Nucleus accumbens (tissue), 56 donors: ENCODE data around the gene INPPL1.
"Not testable (repeated sequence)": the region's sequence is repeated elsewhere in the genome, so short reads cannot be mapped to it uniquely, and the experiment has no call there.

ENCODE experiments used
- DNase-seq, 56 donors: peaks; one replicate each; lab custom pipeline; 2025; lab: John Stamatoyannopoulos, UW

Gene INPPL1, protein sequence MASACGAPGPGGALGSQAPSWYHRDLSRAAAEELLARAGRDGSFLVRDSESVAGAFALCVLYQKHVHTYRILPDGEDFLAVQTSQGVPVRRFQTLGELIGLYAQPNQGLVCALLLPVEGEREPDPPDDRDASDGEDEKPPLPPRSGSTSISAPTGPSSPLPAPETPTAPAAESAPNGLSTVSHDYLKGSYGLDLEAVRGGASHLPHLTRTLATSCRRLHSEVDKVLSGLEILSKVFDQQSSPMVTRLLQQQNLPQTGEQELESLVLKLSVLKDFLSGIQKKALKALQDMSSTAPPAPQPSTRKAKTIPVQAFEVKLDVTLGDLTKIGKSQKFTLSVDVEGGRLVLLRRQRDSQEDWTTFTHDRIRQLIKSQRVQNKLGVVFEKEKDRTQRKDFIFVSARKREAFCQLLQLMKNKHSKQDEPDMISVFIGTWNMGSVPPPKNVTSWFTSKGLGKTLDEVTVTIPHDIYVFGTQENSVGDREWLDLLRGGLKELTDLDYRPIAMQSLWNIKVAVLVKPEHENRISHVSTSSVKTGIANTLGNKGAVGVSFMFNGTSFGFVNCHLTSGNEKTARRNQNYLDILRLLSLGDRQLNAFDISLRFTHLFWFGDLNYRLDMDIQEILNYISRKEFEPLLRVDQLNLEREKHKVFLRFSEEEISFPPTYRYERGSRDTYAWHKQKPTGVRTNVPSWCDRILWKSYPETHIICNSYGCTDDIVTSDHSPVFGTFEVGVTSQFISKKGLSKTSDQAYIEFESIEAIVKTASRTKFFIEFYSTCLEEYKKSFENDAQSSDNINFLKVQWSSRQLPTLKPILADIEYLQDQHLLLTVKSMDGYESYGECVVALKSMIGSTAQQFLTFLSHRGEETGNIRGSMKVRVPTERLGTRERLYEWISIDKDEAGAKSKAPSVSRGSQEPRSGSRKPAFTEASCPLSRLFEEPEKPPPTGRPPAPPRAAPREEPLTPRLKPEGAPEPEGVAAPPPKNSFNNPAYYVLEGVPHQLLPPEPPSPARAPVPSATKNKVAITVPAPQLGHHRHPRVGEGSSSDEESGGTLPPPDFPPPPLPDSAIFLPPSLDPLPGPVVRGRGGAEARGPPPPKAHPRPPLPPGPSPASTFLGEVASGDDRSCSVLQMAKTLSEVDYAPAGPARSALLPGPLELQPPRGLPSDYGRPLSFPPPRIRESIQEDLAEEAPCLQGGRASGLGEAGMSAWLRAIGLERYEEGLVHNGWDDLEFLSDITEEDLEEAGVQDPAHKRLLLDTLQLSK

GRCh38 chr11:72224564-72225410 lies at the start of gene INPPL1:
INPPL1 (plus strand) TSS chr11:72224767; CDS start chr11:72224985, 218 bp downstream.
- peak in 26 of 56 donors; percentile 14 to 74 (median 37) for DNase-seq

DNA sequence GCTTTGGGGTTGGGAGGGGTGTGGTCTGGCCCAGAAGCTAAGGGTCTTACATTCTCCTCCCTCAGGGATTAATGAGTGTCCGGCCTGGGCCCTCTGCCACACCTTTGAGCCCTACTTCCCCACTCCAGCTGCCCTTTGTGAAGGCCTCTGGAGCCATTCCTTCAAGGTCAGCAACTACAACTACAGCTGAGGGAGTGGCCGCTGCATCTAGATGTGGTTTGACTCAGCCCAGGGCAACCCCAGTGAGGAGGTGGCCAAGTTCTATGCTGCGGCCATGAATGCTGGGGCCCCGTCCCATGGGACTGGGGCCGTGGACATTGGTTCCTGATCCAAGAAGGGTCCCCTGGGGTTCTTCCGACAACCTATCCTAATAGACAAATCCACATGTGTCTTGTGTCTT lies 46.9 kb upstream of the INPPL1 start:
- DNase-seq, result no peak

- no peak for DNase-seq
These were observed 45.3 kb upstream of the INPPL1 start for GRCh38 chr11:72179049-72179803.

DNA sequence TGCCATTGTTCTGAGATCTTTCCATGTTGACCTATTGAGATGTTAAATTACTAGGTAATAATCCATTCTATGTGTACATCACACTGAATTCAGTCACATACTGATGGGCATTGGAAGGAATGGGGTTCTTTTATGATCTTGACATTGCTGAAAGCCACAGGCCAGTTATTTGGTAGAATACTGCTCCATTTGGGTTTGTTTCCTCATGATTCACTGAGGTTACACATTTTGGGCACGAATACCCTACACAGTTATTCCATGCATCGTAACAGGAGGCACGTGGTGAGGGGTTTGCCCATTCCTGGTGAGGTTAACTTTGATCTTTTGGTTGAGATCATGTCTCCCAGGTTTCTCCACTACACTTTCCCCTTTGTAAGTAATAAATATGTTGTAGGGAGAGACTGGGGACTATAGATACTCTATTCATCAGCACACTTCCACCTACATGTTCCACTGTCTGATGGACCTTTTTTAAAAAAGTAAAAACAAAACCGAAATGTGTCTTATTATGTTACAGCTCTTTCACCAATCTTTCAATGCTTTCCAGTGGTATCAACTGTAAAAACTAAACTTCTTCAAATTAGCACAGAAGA lies 44.7 kb upstream of the INPPL1 start:
- DNase-seq, result no peak

GRCh38 chr11:72180892-72181552 lies 43.5 kb upstream of the INPPL1 start:
- not testable (repeated sequence) for DNase-seq

DNA sequence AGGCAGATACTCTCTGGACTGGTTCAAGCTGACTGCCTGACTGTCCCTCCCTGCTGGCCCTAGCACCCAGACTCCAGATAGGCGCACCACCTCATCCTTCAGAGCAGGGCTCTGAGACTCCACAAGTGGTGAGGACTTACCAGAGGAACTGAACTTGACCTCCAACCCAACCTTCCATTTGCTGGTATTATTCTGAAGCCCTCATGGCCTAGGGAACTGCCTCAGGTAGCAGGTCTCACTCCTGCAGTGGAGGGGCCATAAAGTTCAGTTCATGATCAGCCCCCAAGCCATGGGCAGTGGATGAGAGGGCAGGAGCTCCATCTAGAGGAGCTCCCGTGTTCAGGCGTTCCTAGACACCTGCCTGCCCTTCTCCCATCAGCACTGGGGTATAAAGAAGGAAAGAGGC lies 43.0 kb upstream of the INPPL1 start:
- not testable (repeated sequence) for DNase-seq

DNA sequence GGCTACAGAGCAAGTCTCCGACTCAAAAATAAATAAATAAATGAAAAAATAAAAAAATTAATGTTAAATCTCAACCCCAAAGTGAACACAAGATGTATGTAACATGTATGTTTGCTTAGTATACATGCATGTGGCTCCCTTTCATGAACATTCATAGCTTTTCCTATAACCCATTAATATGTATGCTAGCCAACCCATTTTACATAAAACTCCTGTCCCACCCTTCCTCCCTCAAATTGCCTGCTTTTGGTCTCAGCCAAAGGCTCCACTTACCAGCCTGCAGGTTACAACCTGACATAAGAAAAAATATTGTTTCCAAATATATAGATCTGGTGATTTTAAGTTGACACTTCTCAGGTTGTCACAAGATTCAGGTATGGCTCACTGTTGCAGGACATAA lies 36.3 kb upstream of the INPPL1 start:
- no peak for DNase-seq

DNA sequence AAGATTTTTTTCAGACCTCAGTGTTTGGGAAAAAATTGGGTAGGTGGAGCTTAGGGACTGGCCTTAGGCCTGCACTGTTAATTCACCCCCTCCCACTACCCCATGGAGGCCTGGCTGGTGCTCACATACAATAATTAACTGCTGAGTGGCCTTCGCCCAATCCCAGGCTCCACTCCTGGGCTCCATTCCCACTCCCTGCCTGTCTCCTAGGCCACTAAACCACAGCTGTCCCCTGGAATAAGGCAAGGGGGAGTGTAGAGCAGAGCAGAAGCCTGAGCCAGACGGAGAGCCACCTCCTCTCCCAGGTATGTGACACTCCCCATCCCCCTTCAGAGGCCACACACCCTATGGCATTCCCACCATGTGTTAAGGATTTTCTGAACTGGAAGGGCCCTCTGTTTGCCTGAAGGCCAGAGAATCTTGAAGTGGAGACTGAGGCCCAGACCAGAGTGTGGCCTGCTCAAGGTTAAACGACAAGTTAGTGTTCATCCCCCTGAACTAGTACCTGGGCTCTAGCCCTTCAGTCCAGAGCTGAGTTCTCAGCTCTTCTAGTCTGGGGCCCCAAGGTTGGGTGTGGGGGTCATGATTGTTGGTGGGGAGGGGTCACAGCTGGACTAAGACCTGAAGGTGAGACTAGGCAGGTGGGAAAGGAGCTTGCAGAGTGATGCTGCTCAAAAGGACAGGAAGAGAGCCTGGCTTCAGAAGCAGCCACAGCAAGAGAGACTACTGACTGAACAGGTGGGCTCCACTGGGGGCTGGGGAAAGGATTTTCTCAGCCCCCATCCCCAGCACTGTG lies 34.9 kb upstream of the INPPL1 start:
- DNase-seq, result peak in 21 of 56 donors; percentile 2 to 46 (median 12)

- DNase-seq, result no peak
These were observed 33.9 kb upstream of the INPPL1 start for GRCh38 chr11:72190631-72191071.

- DNase-seq, result no peak
These were observed 32.6 kb upstream of the INPPL1 start, which contains the start of gene FOLR1 for GRCh38 chr11:72191961-72192381. FOLR1 (plus strand) TSS chr11:72192140; CDS start chr11:72192174, 34 bp downstream.

DNA sequence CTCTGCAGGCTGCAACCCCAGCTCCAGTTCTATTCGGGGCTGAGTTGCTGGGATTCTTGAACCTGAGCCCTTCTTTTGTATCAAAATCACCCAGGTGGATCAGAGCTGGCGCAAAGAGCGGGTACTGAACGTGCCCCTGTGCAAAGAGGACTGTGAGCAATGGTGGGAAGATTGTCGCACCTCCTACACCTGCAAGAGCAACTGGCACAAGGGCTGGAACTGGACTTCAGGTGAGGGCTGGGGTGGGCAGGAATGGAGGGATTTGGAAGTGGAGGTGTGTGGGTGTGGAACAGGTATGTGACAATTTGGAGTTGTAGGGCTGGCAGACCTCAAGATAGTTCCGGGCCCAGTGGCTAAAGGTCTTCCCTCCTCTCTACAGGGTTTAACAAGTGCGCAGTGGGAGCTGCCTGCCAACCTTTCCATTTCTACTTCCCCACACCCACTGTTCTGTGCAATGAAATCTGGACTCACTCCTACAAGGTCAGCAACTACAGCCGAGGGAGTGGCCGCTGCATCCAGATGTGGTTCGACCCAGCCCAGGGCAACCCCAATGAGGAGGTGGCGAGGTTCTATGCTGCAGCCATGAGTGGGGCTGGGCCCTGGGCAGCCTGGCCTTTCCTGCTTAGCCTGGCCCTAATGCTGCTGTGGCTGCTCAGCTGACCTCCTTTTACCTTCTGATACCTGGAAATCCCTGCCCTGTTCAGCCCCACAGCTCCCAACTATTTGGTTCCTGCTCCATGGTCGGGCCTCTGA lies 28.9 kb upstream of the INPPL1 start:
- DNase-seq, result no peak

DNA sequence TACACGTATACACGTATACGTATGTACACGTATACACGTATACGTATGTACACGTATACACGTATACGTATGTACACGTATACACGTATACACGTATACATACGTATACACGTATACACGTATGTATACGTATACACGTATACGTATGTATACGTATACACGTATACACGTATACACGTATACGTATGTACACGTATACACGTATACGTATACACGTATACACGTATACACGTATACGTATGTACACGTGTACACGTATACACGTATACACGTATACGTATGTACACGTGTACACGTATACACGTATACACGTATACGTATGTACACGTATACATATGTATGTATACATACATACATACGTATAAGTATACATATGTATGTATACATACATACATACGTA lies 23.1 kb upstream of the INPPL1 start:
- not testable (repeated sequence) for DNase-seq

- no peak for DNase-seq
These were observed 22.0 kb upstream of the INPPL1 start for GRCh38 chr11:72202571-72202970.

- DNase-seq, result no peak
These were observed 21.4 kb upstream of the INPPL1 start for GRCh38 chr11:72203163-72203562.

- DNase-seq, result no peak
These were observed 19.7 kb upstream of the INPPL1 start for GRCh38 chr11:72204886-72205285.

DNA sequence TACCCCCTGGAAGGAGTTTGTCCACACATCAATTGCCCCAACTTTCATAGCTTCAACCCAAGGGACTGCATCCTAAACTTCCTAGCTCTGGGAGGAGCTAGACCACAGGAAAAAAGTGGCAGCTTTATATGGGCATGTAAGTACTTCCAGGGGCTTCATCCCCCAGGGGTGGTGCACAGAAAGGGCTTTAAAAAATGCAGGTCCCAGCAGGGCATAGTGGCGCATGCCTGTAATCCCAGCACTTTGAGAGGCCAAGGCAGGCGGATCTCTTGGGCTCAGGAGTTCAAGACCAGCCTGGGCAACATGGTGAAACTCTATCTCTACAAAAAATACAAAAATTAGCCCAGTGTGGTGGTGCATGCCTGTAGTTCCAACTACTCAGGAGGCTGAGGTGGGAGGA lies 17.8 kb upstream of the INPPL1 start:
- DNase-seq, result not testable (repeated sequence)
